Measurements from ENCODE around the gene MESD.

MESD gene

DNA sequence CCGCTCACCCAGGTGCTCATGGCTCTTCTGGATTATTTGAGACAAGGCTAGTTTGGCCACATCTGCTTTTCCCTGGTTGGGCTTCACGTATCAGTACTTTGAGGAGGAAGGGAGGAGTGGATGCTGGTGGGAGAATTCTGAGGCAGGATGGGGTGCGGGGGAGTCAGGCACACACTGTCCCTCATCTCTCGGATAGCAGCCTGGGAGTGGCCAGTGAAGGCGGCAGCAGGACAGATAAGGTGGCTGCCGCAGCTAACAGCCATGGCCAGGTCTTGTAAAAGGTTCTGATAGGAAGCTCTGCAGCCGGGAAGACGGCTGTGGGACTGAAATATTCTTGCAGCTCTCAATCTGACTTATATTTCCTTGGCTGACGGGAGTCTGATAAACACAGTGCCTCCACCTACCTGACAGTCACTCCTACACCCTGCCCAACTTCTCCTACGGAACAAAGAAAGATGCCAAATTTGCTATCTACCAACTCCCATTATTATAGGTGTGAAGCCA is 87.3 kb downstream of the MESD start:
- no peaks in the 10 kb centered on the region for H3K4me1 ChIP-seq (ENCODE audit: control insufficient read depth in 1 of 2, insufficient read depth in 1 of 2, low read depth in 1 of 2, low read length in 1 of 2)
- H3K36me3 ChIP-seq, result no peaks in the 10 kb centered on the region
- H3K9me3 ChIP-seq, result no peaks in the 10 kb centered on the region
- TF ChIP-seq, protein P1, sequence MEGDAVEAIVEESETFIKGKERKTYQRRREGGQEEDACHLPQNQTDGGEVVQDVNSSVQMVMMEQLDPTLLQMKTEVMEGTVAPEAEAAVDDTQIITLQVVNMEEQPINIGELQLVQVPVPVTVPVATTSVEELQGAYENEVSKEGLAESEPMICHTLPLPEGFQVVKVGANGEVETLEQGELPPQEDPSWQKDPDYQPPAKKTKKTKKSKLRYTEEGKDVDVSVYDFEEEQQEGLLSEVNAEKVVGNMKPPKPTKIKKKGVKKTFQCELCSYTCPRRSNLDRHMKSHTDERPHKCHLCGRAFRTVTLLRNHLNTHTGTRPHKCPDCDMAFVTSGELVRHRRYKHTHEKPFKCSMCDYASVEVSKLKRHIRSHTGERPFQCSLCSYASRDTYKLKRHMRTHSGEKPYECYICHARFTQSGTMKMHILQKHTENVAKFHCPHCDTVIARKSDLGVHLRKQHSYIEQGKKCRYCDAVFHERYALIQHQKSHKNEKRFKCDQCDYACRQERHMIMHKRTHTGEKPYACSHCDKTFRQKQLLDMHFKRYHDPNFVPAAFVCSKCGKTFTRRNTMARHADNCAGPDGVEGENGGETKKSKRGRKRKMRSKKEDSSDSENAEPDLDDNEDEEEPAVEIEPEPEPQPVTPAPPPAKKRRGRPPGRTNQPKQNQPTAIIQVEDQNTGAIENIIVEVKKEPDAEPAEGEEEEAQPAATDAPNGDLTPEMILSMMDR (IDR thresholded peaks at IDR 0.05), result no peak
- no peaks in the 10 kb centered on the region for H3K27me3 ChIP-seq
- no peak overlapping the region for H3K4me3 ChIP-seq (ENCODE audit: low read depth in 1 of 2, low read length in 1 of 2)
- no peak overlapping the region for H3K27ac ChIP-seq

DNA sequence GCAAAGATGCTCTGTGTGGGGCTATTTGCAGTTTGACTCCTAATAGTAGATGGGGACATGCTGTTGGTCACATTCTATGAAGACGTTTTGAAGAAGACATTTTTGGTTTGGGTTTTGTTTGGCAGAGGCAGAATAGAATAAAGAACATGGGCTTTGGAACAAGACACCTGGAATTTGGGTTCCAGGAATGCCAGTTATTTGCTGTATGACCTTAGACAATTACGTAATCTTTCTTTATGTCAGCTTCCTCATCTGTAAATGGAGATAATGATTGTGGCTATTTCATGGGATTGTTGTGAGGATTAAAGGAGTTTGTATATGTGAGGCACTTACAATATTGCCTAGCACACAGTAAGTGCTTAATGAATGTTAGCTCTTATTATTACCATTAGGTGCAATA is 91.6 kb downstream of the MESD start:
- no peak overlapping the region for H3K27ac ChIP-seq
- no peaks in the 10 kb centered on the region for H3K27me3 ChIP-seq
- TF ChIP-seq, protein P1 (IDR thresholded peaks at IDR 0.05), result no peak
- H3K4me1 ChIP-seq (ENCODE audit: control insufficient read depth in 1 of 2, insufficient read depth in 1 of 2, low read depth in 1 of 2, low read length in 1 of 2), result no peaks in the 10 kb centered on the region
- no peak overlapping the region for H3K4me3 ChIP-seq (ENCODE audit: low read depth in 1 of 2, low read length in 1 of 2)
- H3K9me3 ChIP-seq, result no peaks in the 10 kb centered on the region
- no peaks in the 10 kb centered on the region for H3K36me3 ChIP-seq
